Measurements from ENCODE around the gene ATAT1. TPM values are rescaled to one million over a fixed set of nuclear protein-coding genes. Genes with fewer than 3 reads are reported as not detected.

Gene ATAT1
- total and polyA plus RNA-seq, 2 of the 4 experiments (the other 2 are of a cell fraction), result 5.6 to 15.5 TPM

DNA sequence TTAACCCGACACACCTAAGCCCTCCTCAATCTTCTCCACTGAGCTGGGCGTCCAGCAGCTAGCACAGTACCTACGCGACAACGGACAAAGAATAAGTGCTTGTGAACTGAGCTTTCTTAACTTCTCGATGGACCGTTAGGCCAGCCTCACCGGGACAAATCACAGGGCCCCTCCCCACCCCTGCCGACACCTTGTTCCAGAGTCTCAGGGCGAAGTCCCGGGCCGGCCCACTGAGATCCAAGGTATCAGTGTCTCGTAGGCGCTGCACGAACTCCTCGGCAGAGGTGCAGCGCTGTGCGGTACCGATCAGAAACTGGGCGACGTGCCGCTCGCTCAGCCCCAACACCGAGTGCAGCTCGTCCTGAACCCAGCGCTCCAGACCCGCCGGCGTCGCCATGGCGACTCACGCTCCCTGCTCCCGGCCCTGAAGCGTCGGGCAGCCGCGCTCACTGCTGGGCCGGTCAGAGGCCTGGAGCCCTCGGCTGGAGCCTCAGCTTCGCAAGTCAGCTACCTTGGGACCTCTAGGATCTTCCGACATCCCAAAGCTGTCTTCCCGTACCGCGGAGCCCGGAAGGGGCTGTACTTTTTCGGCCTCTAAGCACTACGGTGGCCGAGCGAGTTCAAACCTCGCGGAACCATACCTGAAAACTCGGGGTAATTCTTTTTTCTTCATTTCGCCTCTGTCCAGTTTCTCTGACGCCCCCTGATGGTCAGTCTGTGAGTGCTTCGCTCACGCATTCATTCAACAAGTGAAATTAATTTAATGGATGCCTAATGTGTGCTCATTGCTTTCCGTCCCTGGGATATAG, 46.0 kb downstream of the ATAT1 start, which contains the start of gene DHX16:
TSS of gene DHX16 (minus strand) at position 562 of the 809 bp plus-strand sequence. CDS start at position 397, 165 bp downstream.
- peak within 1 kb of the TSS; percentile 58 for H3K27ac ChIP-seq (ENCODE audit: insufficient read depth, low read length)
- dilution Hi-C loops (cut with HindIII; ENCODE audit: low sequenced_read_pairs, unreplicated experiment), result no loop called here
- H4K20me1 ChIP-seq (ENCODE audit: insufficient read depth, low read length), result peaks cover 21% of the 10 kb centered on the region
- TF ChIP-seq MAZ (IDR thresholded peaks at IDR 0.05; ENCODE audit: borderline replicate concordance, low read depth, low read length), result 0 out of 2 replicates have a peak, but pooled peaks have one; percentile 22
- TF ChIP-seq, protein P1, sequence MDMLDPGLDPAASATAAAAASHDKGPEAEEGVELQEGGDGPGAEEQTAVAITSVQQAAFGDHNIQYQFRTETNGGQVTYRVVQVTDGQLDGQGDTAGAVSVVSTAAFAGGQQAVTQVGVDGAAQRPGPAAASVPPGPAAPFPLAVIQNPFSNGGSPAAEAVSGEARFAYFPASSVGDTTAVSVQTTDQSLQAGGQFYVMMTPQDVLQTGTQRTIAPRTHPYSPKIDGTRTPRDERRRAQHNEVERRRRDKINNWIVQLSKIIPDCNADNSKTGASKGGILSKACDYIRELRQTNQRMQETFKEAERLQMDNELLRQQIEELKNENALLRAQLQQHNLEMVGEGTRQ (IDR thresholded peaks at IDR 0.05; ENCODE audit: low read depth, low read length), result no peak
- TF ChIP-seq RFX5 (IDR thresholded peaks at IDR 0.05; ENCODE audit: low read depth, low read length), result no peak
- TF ChIP-seq POLR2A (IDR thresholded peaks at IDR 0.05; ENCODE audit: low read depth, low read length), result 0 out of 2 replicates have a peak, but pooled peaks have one; percentile 31
- TF ChIP-seq, protein P2, sequence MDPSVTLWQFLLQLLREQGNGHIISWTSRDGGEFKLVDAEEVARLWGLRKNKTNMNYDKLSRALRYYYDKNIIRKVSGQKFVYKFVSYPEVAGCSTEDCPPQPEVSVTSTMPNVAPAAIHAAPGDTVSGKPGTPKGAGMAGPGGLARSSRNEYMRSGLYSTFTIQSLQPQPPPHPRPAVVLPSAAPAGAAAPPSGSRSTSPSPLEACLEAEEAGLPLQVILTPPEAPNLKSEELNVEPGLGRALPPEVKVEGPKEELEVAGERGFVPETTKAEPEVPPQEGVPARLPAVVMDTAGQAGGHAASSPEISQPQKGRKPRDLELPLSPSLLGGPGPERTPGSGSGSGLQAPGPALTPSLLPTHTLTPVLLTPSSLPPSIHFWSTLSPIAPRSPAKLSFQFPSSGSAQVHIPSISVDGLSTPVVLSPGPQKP (IDR thresholded peaks at IDR 0.05; ENCODE audit: borderline replicate concordance, low read depth, low read length), result no peak
- no peak for TF ChIP-seq NFE2L2 (IDR thresholded peaks at IDR 0.05; ENCODE audit: low read depth, low read length)
- no peak for TF ChIP-seq BHLHE40 (IDR thresholded peaks at IDR 0.05; ENCODE audit: low read depth, low read length)
- TF ChIP-seq FOS (IDR thresholded peaks at IDR 0.05; ENCODE audit: low read depth, low read length), result no peak
- peak; percentile 56 for TF ChIP-seq RAD21 (IDR thresholded peaks at IDR 0.05; ENCODE audit: low read length)
- peak; percentile 70 for TF ChIP-seq SMC3 (IDR thresholded peaks at IDR 0.05; ENCODE audit: low read depth, low read length)
- TF ChIP-seq CEBPB (IDR thresholded peaks at IDR 0.05; ENCODE audit: low read depth, low read length), result no peak
- TF ChIP-seq, protein P3, sequence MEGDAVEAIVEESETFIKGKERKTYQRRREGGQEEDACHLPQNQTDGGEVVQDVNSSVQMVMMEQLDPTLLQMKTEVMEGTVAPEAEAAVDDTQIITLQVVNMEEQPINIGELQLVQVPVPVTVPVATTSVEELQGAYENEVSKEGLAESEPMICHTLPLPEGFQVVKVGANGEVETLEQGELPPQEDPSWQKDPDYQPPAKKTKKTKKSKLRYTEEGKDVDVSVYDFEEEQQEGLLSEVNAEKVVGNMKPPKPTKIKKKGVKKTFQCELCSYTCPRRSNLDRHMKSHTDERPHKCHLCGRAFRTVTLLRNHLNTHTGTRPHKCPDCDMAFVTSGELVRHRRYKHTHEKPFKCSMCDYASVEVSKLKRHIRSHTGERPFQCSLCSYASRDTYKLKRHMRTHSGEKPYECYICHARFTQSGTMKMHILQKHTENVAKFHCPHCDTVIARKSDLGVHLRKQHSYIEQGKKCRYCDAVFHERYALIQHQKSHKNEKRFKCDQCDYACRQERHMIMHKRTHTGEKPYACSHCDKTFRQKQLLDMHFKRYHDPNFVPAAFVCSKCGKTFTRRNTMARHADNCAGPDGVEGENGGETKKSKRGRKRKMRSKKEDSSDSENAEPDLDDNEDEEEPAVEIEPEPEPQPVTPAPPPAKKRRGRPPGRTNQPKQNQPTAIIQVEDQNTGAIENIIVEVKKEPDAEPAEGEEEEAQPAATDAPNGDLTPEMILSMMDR (conservative IDR thresholded peaks at IDR 0.05; ENCODE audit: low read depth, low read length), result peak; percentile 94
- no peak; the same call in 1 of the 2 replicates for TF ChIP-seq MAFK (IDR thresholded peaks at IDR 0.05; ENCODE audit: low read depth, low read length)

More for the DNA sequence above, 46.0 kb downstream of the ATAT1 start, which contains the start of gene DHX16:
- H2AK5ac ChIP-seq (ENCODE audit: low read depth, low read length), result peak within 1 kb of the TSS; percentile 69
- ChIA-PET CTCF (interaction anchor here (0.6 to 1.4 kb wide), 4 partner anchors 31 to 62 kb away, joined by 3 to 5 read pairs (median 4); no protein-coding TSS in a partner anchor), POLR2A (ENCODE audit: unreplicated experiment) (interaction anchor here (1.0 to 1.7 kb wide), 4 partner anchors 10 to 60 kb away, joined by 3 to 7 read pairs (median 4); no protein-coding TSS in a partner anchor)
- peak; percentile 98 for DNase-seq
- peak within 1 kb of the TSS; percentile 92 for H2AK9ac ChIP-seq (replicated peaks; ENCODE audit: low read depth, low read length, poor library complexity)
- H3K18ac ChIP-seq (ENCODE audit: low read depth, low read length), result no peak within 1 kb of the TSS
- H2BK15ac ChIP-seq (ENCODE audit: low read depth, low read length), result no peak within 1 kb of the TSS
- peaks cover 25 to 41% of the 10 kb centered on the region in 2 experiments for H3K79me1 ChIP-seq (ENCODE audit: low read depth in 1 of 2, low read length in 2 of 2)
- no peaks in the 10 kb centered on the region for H3K9me3 ChIP-seq (ENCODE audit: control insufficient read depth, insufficient read depth, low read length)
- no peaks in the 10 kb centered on the region for H3K27me3 ChIP-seq (ENCODE audit: control insufficient read depth, insufficient read depth, low read length)
- H3K36me3 ChIP-seq (ENCODE audit: control insufficient read depth, insufficient read depth, low read length), result peaks cover 34% of the 10 kb centered on the region
- H3K56ac ChIP-seq (ENCODE audit: extremely low read depth, insufficient read depth, low read length), result no peak within 1 kb of the TSS
- ATAC-seq (ENCODE audit: low read depth), result peak; percentile 88
- H3K4me1 ChIP-seq (ENCODE audit: control insufficient read depth, insufficient read depth, low read length), result peaks cover 3% of the 10 kb centered on the region; the same call in 1 of the 2 replicates
- H3K4me2 ChIP-seq (ENCODE audit: low read depth, low read length), result peak within 1 kb of the TSS; percentile 95
- peak within 1 kb of the TSS; percentile 83 for H3K9ac ChIP-seq (ENCODE audit: low read depth, low read length)
- peak within 1 kb of the TSS; percentile 66 for H3K14ac ChIP-seq (replicated peaks; ENCODE audit: low read depth, low read length)
- peak within 1 kb of the TSS; percentile 95 for H2AFZ ChIP-seq (replicated peaks; ENCODE audit: low read length, poor library complexity)
- peak within 1 kb of the TSS; percentile 77 for H3K4me3 ChIP-seq (ENCODE audit: insufficient read depth, low read depth, low read length)
- no TSS peak for BruUV-seq (replicated peaks)
- WGBS, 2 experiments (ENCODE audit: extremely low coverage in 2 of 2, insufficient read length in 1 of 2), result 0% methylated on average over 41 of the region's 57 CpGs; no CpG with 5 or more reads in 1 of the 2 experiments
- in situ Hi-C loops (cut with MboI; ENCODE audit: low sequenced_read_pairs) (no loop called here), intact Hi-C loops (cut with micrococcal nuclease) (loop anchor here (2.0 kb wide), 1 partner anchor 190 kb away; no protein-coding TSS in a partner anchor)
- peak within 1 kb of the TSS; percentile 80 for H3K4ac ChIP-seq (ENCODE audit: low read depth, low read length)
- no peak within 1 kb of the TSS for H2BK20ac ChIP-seq (ENCODE audit: low read depth, low read length)
- H2BK120ac ChIP-seq (ENCODE audit: low read depth, low read length), result no peak within 1 kb of the TSS; the same call in 1 of the 2 replicates
- H3K9me1 ChIP-seq (ENCODE audit: insufficient read depth, low read length), result no peaks in the 10 kb centered on the region
- H4K91ac ChIP-seq (ENCODE audit: insufficient read depth, low read depth, low read length), result peak within 1 kb of the TSS; percentile 7; the same call in 1 of the 2 replicates
- no peak within 1 kb of the TSS for H4K5ac ChIP-seq (ENCODE audit: low read depth, low read length)
- peak within 1 kb of the TSS; percentile 9 to 74; a peak in 2 of 4 replicates for H4K8ac ChIP-seq (ENCODE audit: low read depth in 2 of 2, low read length in 2 of 2)
- peak within 1 kb of the TSS; percentile 41 for H2BK5ac ChIP-seq (ENCODE audit: low read depth, low read length, poor library complexity, severe bottlenecking)
- H3K23ac ChIP-seq (ENCODE audit: low read depth, low read length), result peak within 1 kb of the TSS; percentile 73
